Loucy (cell line): Measurements from ENCODE around the gene PIP5K1C.
A peak's percentile ranks its signal among the peaks of the same experiment; 100 is the strongest.

Experiments used
- H2AFZ ChIP-seq: fragments of 200-600 bp; sonication (generic); 2 replicates; pipeline ENCODE4 v1.6.0; 2016; ENCODE audit warnings: antibody characterized with exemption, mild to moderate bottlenecking, low read length, moderate library complexity
- H3F3A ChIP-seq: fragments of 200-600 bp; 2 replicates; pipeline ENCODE4 v1.6.0; 2016; ENCODE audit warnings: antibody characterized with exemption, low read depth, mild to moderate bottlenecking
- H3K27me3 ChIP-seq: fragments of 200-600 bp; sonication (generic); 2 replicates; pipeline ENCODE4 v1.6.1; 2014; ENCODE audit warnings: low read length, mild to moderate bottlenecking; ENCODE audit not compliant: insufficient read depth, poor library complexity, severe bottlenecking
- H3K36me3 ChIP-seq: fragments of 200-600 bp; sonication (generic); 2 replicates; pipeline ENCODE4 v1.6.1; 2016; ENCODE audit warnings: low read length; ENCODE audit not compliant: insufficient read depth
- H3K4me1 ChIP-seq: fragments of 200-600 bp; sonication (generic); 2 replicates; pipeline ENCODE4 v1.5.1; 2014; ENCODE audit warnings: low read length, mild to moderate bottlenecking; ENCODE audit not compliant: insufficient read depth, poor library complexity, severe bottlenecking
- H3K4me2 ChIP-seq: fragments of 200-600 bp; sonication (generic); 2 replicates; pipeline ENCODE4 v1.6.0; 2014; ENCODE audit warnings: antibody characterized with exemption, low read length, low read depth, mild to moderate bottlenecking; ENCODE audit not compliant: poor library complexity, severe bottlenecking
- H3K4me3 ChIP-seq: fragments of 200-600 bp; sonication (generic); 2 replicates; pipeline ENCODE4 v1.5.1; 2014; ENCODE audit warnings: low read length, mild to moderate bottlenecking, mixed read lengths; ENCODE audit not compliant: poor library complexity, severe bottlenecking
- H3K79me2 ChIP-seq: fragments of 200-600 bp; sonication (generic); 2 replicates; pipeline ENCODE4 v1.6.1; 2014; ENCODE audit warnings: low read length; ENCODE audit not compliant: insufficient read depth
- H3K9ac ChIP-seq: fragments of 200-600 bp; sonication (generic); 2 replicates; pipeline ENCODE4 v1.6.0; 2014; ENCODE audit warnings: mild to moderate bottlenecking, low read depth, low read length, moderate library complexity; ENCODE audit not compliant: poor library complexity, severe bottlenecking
- H3K9me2 ChIP-seq: fragments of 200-600 bp; sonication (generic); replicated peaks from 2 replicates; pipeline ENCODE4 v1.6.1; 2016; ENCODE audit warnings: low read depth, low read length, mixed read lengths
- H3K9me3 ChIP-seq: fragments of 200-600 bp; sonication (generic); 2 replicates; pipeline ENCODE4 v1.6.1; 2014; ENCODE audit warnings: mild to moderate bottlenecking, antibody characterized with exemption, low read length, low read depth; ENCODE audit not compliant: insufficient read depth
- H4K20me1 ChIP-seq: fragments of 200-600 bp; sonication (generic); 2 replicates; pipeline ENCODE4 v1.6.0; 2014; ENCODE audit warnings: antibody characterized with exemption, low read length, mild to moderate bottlenecking; ENCODE audit not compliant: insufficient read depth, poor library complexity, severe bottlenecking
- CTCF ChIP-seq: fragments of 200-600 bp; sonication (generic); conservative IDR thresholded peaks from 2 replicates; pipeline ENCODE4 v1.5.1; 2014; ENCODE audit warnings: mild to moderate bottlenecking, antibody characterized with exemption, low read length
- EZH2phosphoT487 ChIP-seq: fragments of 200-600 bp; IDR thresholded peaks from 2 replicates; pipeline ENCODE4 v1.6.1; 2018; ENCODE audit warnings: antibody characterized with exemption, mild to moderate bottlenecking, moderate library complexity, borderline replicate concordance

Gene PIP5K1C, protein sequence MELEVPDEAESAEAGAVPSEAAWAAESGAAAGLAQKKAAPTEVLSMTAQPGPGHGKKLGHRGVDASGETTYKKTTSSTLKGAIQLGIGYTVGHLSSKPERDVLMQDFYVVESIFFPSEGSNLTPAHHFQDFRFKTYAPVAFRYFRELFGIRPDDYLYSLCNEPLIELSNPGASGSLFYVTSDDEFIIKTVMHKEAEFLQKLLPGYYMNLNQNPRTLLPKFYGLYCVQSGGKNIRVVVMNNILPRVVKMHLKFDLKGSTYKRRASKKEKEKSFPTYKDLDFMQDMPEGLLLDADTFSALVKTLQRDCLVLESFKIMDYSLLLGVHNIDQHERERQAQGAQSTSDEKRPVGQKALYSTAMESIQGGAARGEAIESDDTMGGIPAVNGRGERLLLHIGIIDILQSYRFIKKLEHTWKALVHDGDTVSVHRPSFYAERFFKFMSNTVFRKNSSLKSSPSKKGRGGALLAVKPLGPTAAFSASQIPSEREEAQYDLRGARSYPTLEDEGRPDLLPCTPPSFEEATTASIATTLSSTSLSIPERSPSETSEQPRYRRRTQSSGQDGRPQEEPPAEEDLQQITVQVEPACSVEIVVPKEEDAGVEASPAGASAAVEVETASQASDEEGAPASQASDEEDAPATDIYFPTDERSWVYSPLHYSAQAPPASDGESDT

GRCh38 chr19:3700242-3701032 is at the start of gene PIP5K1C:
PIP5K1C (minus strand) TSS chr19:3700468; CDS start chr19:3700390, 78 bp downstream.
- H3K36me3 ChIP-seq, result no peaks in the 10 kb centered on the region
- H4K20me1 ChIP-seq, result peaks cover 18% of the 10 kb centered on the region
- peak within 1 kb of the TSS; percentile 24; the same call in 1 of the 2 replicates for H2AFZ ChIP-seq
- peaks cover 14% of the 10 kb centered on the region for H3K4me1 ChIP-seq
- peak within 1 kb of the TSS; percentile 88 for H3K4me3 ChIP-seq
- H3K9ac ChIP-seq, result peak within 1 kb of the TSS; percentile 74
- H3K27me3 ChIP-seq, result no peaks in the 10 kb centered on the region
- no peaks in the 10 kb centered on the region for H3F3A ChIP-seq
- no peaks in the 10 kb centered on the region for H3K9me3 ChIP-seq
- H3K4me2 ChIP-seq, result peak within 1 kb of the TSS; percentile 98
- H3K9me2 ChIP-seq, result no peaks in the 10 kb centered on the region
- TF ChIP-seq CTCF (peak; percentile 62), EZH2phosphoT487 (no peak)
- peaks cover 29% of the 10 kb centered on the region for H3K79me2 ChIP-seq

GRCh38 chr19:3748965-3749364 is 48.7 kb upstream of the PIP5K1C start:
- no peak overlapping the region for H3K9ac ChIP-seq

More at GRCh38 chr19:3748965-3749364, 48.7 kb upstream of the PIP5K1C start:
- Histone ChIP-seq H2AFZ (no peak overlapping the region), H3K9me2 (no peaks in the 10 kb centered on the region), H3K36me3 (no peaks in the 10 kb centered on the region), H3K27me3 (no peaks in the 10 kb centered on the region), H3K4me1 (no peaks in the 10 kb centered on the region), H3K4me3 (no peak overlapping the region), H3K79me2 (no peaks in the 10 kb centered on the region), H3F3A (no peaks in the 10 kb centered on the region), H3K9me3 (no peaks in the 10 kb centered on the region), H3K4me2 (no peak overlapping the region), H4K20me1 (no peaks in the 10 kb centered on the region)
- TF ChIP-seq CTCF (no peak), EZH2phosphoT487 (no peak)
